Measurements from ENCODE around the gene RAB3GAP2. TPM values are rescaled to one million over a fixed set of nuclear protein-coding genes. Genes with fewer than 3 reads are reported as not detected.
A peak's percentile ranks its signal among the peaks of the same experiment; 100 is the strongest.
"Not testable (repeated sequence)": the region's sequence is repeated elsewhere in the genome, so short reads cannot be mapped to it uniquely, and the experiment has no call there.

RAB3GAP2 gene
- total RNA-seq, 1 donor from 2014 or later = 28.9 TPM

DNA sequence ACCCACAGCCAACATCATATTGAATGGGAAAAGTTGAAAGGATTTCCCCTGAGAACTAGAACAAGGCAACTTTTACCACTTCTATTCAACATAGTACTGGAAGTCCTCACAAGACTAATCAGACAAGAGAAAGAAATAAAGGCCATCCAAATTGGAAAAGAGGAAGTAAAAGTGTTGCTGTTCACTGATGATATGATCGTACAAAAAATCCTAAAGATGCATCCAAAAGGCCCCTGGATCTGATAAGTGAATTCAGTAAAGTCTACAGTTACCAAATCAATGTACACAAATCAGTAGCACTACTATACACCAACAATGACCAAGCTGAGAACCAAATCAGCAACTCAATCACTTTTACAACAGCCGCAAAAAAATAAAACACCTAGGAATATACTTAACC is 28.3 kb downstream of the RAB3GAP2 start:
- no peak for DNase-seq (ENCODE audit: extremely low read depth, low read depth, low spot score)

DNA sequence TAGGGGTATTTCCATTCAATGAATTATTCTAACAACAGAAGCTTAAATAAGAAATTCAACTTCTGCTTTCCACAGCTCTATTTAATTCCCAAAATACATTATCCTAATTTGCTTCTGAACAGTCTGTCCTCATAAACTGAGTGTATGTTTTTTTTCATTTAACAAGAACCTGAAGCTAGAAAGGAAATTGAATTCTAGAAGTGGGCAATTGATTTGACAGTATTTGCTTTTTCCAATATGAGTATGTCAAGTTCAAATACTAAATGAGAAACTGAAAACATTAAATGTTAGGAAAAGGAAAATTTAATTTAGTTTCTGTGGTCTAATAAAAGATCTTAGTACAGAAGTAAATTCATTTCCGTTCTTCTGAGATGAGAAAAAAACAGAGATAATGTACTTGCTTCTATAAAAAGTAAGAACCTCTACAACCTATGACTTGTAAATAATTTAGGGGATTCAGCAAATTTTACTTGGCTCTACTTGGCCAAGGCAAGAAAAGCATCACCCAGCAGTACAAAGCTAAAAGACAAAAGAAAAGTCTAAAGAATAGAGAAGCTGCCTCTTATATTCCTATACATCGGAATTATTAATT is 31.1 kb downstream of the RAB3GAP2 start:
- no peak for DNase-seq (ENCODE audit: extremely low read depth, low read depth, low spot score)

DNA sequence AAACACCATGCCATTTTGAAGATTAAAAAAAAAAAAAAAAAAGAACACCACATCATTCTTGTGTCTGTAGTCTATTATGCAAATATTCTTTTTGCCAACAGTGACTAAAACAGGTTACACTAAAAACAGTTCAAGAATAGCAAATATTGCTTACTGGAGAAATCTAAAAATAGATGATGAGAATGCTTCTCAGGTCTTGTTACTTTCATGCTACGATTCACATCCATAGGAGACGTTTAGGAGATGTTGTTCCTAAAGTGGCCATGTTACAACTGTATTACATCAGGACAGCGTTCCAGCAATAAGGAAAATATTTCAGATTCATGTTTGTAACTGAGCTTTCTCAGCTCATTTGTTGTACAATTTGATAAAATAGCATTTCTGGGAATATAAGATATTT is 32.3 kb downstream of the RAB3GAP2 start:
- no peak for DNase-seq (ENCODE audit: extremely low read depth, low read depth, low spot score)

DNA sequence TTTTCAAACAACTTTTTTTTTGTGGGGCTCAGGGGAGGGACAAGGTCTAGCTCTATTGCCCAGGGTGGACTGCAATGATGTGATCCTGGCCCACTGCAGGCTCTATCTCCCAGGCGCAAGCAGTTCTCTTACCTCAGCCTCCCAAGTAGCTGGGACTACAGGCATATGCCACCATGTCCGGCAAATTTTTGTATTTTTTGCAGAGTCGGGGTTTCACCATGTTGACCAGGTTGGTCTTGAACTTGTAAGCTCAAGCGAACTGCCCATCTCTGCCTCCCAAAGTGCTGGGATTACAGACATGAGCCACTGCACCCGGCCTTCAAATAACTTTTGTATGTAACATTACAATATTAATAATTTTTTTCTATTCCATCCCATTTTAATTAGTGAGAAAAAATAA is 33.0 kb downstream of the RAB3GAP2 start:
- no peak for DNase-seq (ENCODE audit: extremely low read depth, low read depth, low spot score)

DNA sequence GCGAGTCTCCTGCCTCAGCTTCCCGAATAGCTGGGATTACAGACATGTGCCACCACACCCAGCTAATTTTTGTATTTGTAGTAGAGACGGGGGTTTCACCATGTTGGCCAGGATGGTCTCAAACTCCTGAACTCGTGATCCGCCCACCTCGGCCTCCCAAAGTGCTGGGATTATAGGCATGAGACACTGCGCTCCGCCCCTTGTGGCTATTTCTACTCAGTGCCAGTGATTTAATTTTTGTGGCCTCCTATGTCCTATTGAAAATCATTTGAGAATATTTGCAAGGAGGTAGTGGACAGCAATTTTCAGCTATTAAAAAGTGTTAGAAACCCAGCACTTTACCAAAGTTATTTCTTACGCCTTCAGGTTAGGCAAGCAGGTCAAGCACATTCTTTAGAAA is 36.0 kb downstream of the RAB3GAP2 start:
- not testable (repeated sequence) for DNase-seq (ENCODE audit: extremely low read depth, low read depth, low spot score)

DNA sequence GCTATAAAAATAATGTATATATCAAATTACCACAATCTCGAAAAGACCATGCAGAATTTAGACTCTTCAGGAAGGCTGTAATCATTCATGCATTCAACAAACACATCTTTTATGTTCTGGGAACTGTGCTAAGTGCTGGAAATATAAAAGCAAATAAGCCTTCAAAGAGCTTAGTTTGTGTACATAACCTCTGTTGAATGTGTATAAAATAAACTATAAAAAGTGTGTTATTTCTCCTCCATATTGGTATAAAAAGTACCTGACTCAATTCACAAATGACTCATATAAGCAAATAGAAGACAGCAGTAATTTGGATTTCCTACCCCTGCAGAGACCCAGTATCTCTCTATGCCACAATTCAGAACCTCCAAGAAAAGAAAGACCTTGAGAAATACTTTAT is 36.8 kb downstream of the RAB3GAP2 start:
- DNase-seq (ENCODE audit: extremely low read depth, low read depth, low spot score) = no peak

DNA sequence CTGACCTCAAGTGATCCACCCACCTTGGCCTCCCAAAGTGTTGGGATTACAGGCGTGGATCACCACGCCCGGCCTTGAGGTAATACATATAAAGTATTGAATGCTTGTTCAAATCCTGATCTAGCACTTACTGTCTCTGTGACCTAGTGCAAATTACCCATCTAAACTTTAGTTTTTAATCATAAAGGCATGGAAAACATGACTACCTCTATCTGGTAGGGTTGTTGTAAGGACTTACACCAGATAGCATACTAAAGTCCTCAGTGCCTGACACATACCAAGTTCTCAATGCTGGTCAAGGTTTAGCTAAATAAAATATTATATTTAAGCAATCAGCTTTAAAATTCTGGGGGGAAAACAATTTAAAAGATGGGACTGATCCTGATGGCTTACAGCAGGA is 38.3 kb downstream of the RAB3GAP2 start:
- no peak for DNase-seq (ENCODE audit: extremely low read depth, low read depth, low spot score)

DNA sequence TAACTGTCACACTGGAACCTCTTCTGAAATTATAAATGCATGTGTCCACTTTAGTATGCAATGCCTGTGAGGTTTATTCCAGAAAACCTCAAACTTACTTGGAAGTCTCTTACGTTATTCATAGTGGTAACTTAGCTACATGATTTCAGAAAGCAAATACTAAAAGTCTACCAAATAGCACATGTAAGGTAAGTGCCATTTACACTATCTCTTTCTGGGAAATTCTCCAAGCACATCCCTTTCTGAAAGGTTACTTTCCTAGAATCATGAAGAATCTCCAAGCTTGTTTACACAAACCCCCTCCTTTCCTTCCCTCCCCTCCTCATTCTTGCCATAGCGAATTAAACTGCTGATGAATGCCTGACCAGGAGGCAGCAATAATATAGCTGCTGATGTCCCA is 42.5 kb downstream of the RAB3GAP2 start:
- no peak for DNase-seq (ENCODE audit: extremely low read depth, low read depth, low spot score)

DNA sequence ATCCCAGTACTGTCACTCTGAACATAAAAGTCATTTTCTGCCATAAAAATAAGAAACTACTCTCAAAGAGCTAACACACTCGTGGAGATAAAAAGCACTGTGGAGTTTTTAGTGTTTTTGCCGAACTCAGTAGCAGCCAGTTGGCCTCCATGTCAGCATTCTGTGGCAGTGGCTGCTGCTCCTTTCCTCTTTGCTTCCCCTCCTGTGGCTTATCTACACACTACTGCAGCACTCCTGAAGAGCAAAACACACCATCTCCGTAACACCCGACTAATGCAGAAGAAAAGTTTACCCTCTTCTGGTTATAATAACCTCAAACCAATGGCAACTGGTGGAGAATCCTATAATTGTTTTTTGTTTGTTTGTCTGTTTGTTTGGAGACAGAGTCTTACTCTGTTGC is 44.9 kb downstream of the RAB3GAP2 start:
- DNase-seq (ENCODE audit: extremely low read depth, low read depth, low spot score) = no peak

DNA sequence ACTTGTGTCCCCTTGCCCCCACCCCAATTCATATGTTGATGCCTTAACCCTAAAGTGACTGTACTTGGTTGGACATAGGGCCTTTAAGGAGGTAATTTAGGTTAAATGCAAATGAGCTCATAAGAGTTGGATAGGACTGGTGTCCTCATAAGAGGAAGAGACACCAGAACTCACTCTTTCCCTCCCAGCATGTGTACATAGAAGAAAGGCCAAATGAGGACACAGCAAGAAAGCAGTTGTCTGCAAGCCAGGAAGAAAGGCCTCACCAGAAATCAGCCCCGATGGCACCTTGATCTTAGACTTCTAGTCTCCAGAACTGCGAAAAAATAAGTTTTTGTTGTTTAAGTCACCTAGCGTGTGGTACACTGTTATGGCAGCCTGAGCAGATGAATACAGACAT is 45.5 kb downstream of the RAB3GAP2 start:
- no peak for DNase-seq (ENCODE audit: extremely low read depth, low read depth, low spot score)

DNA sequence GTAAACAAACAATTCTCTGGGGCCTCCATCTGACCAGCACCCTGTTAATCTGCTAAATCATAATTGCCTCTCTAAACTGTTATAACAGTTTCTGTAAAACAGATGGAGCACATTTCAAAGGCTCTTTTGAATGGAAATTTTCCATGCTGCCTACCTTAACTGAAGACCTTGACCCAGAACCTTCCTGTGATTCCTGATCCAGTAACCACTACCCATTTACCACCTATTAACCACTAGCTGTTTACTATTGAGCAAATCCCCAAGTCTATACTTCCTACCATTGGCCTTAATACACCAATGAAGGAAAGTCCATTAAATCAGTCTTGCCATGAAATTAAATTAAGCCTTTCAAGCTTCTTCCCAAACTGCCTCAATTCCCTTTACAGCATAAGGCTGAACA is 46.3 kb downstream of the RAB3GAP2 start:
- DNase-seq (ENCODE audit: extremely low read depth, low read depth, low spot score) = no peak

DNA sequence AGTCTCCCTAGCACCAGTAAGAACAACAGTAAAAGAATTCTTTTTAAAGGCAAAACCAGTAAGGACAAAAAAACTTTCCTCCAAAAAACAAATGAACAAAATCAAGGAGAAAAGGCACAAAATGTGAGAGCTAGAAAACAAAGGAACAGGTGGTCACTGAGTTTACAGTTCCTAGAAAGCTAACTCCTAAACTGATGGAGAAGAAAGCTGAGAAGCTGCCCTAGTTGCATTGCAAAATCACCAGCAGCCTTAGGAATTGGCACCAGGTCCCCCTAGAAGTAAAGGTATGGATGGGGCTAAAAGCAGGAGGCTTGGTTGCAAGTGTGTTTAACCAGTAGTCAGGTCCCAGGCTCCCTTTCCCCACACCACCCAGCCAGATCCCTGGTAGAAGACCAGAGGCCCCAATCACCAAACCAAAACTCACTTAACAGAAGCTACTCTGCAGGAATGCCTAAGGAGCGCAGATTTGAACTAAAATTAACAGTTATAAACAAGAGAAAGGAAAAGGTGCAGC is 47.6 kb downstream of the RAB3GAP2 start:
- no peak for DNase-seq (ENCODE audit: extremely low read depth, low read depth, low spot score)

DNA sequence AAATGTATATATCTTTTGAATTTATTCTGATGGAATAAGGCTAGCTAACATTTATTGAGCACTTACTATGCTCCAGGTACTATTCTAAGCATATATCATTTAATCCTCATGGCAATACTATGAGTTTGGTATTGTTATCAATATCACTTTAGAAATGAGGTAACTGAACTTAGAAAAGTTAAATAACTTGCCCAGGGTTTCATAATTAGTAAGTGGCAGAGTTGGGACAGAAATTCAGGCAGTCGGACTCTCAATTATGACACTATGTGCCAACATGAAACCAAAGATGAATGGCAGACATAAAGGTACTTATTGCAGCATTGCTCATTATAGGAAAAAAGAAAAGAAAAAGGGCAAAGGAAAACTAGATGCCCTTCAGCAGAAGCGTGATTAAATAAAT is 48.2 kb downstream of the RAB3GAP2 start:
- DNase-seq (ENCODE audit: extremely low read depth, low read depth, low spot score) = no peak

DNA sequence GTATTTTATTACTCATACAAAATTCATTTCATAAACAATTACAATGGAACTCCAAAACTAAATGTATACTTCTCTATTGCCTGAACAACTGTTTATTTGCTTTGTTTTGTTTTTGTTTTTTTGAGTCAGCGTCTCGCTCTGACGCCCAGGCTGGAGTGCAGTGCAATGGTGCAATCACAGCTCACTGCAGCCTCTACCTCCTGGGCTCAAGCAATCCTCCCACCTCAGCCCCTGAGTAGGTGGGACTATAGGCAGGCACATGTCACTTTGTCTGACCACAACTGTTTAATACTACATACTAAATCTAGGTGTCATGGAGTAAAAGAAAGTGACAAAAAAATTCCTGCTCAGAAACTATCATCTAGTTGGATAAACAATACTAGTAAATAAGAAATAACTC is 49.3 kb downstream of the RAB3GAP2 start:
- no peak for DNase-seq (ENCODE audit: extremely low read depth, low read depth, low spot score)

DNA sequence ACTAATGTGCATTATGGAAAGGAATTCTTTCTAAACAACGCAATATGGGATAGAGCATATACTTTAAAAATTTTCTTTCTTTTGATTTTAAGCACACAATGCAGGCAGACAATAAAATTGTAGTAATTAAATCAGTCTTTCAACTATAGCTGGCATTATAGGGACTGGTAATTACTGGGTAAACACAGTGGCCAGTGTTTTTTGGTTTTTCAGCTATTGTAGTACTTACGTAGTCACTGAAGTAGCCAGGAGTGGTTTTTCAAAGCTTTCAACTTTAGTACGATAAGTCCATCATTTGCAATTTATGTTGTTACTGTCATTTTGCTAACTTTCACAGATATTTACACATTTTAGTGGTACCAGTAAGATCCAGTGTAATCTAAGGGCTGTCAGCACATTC is 50.6 kb downstream of the RAB3GAP2 start:
- DNase-seq (ENCODE audit: extremely low read depth, low read depth, low spot score) = no peak

DNA sequence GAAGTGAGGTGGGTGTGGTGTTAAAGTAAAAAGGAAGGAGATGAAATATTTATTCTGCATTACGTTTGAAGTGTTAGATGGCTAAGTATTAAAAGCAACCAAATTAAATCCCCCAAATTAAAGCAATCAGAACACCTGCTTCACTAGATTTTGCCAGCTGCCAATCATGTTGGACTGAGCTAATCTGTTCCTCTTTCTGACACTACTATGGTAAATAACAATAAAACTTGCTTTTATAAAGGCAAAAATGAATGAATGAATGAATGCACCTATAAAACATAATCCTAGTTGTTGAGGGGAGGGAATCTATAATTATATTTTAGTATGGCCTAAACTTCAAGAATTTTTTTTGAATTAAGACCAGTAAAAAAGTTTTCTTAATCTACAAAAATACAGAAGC is 51.0 kb downstream of the RAB3GAP2 start:
- no peak for DNase-seq (ENCODE audit: extremely low read depth, low read depth, low spot score)

DNA sequence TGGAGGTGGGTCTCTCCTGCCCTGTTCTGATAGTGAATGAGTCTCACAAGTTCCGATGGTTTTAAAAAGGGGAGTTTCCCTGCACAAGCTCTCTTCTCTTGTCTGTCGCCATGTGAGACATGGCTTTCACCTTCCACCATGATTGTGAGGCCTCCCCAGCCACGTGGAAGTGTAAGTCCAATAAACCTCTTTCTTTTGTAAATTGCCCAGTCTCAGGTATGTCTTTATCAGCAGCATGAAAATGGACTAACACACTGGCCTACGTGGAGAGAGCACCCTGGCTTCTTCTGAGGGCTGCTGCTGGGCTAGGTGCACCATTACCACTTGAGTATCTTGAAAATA is 51.6 kb downstream of the RAB3GAP2 start:
- DNase-seq (ENCODE audit: extremely low read depth, low read depth, low spot score) = not testable (repeated sequence)

DNA sequence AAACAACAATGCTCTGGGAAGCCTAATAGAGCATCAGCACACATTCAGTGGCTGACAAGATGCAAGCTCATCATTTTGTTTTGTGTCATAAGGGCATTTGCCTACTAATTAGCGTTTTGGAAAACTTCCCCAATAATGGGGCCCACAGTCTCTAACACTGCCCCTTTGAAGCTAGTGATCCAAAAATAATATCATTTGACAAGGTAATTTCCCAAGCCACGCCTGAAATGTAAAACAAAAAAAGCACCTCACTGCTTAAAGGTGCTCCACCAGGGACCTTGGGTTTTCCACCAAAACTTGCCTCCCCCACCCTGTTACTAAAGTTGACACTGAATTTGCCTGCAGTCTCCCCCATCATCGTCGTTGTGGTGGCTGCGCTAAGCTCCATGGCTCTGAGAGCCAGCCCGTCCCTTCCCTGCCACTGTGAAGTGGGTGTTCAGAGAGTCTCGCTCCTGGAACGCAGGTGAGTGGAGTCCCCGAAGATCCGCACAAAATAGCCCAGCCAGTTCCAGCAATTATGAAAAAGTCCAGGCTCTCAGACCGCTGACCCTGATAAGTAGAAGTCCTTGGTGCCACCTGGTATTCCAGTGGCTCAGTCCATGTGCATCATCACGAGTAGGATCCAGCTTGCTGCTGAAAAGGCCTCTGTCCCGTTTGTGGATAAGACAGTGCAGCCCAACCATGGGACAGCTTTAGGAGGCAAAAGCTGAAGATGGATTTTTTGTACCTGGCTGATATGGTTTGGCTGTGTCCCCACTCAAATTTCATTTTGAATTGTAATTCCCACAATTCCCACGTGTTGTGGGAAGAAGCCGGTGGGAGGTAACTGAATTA is 52.2 kb downstream of the RAB3GAP2 start:
- no peak for DNase-seq (ENCODE audit: extremely low read depth, low read depth, low spot score)

DNA sequence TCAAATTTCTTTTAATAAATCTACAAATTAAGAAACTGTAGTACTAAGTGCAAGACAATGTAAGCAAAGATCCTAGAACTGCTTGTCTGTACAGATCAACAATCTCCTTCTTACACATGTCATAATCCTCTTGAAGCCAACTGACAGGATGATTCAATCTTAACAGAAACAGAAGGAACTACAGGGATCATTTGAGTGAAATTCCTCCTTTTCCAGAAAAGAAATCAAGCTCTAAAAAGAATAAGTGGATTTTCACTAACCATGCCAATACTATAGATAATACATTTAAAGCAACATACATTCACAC is 53.2 kb downstream of the RAB3GAP2 start:
- no peak for DNase-seq (ENCODE audit: extremely low read depth, low read depth, low spot score)

DNA sequence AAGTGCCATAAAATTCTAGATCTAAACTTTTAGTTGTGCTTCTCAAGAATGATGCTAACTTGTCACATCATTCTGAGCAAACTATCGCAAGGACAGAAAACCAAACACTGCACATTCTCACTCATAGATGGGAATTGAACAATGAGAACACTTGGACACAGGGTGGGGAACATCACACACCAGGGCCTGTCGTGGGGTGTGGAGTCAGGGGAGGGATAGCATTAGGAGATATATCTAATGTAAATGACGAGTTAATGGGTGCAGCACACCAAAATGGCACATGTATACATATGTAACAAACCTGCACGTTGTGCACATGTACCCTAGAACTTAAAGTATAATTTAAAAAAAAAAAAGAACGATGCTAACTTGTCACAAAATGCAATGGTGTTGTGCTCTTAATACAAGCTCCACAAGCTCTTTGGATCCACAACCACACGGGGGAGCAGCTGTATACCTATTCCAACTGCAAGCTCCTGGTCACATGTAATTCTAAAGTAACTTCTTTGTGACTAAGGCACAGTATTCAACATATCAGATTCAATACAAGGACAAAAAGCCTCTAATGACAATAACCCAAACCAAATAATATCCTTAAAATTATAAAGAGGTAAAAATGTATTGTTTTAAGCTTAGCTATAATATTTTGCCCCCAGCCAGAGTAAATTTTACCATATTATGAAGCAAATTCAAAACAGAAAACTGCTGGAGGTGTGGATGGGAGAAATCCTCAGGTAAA is 53.7 kb downstream of the RAB3GAP2 start:
- peak; percentile 45 for DNase-seq (ENCODE audit: extremely low read depth, low read depth, low spot score)

DNA sequence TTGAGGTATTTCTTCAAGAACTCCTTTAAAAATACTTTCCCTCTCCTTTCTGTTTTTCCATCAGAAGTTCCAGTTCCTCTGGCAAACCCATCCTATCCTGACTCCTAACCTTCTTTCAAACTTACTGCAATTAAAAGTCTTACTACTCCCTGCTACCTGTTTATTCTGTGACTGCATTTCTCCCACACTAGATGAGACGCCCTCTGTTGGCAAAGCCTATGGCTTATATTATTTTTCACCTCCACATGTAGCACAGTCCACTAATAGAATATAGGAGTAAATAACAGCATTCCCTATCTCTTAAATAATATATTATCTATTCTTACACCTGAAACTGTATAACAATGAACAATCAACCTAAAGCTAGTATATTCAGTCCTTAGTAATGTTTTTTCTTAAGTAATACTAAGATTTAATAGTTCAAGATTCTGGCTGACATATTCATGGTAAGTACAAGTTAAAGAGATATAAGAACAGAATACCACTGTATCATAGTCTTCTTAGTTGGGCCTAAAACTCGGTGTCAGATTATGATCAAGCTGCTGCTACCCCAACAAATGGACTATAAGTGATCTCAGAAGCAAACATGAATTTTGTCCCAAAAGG is 54.8 kb downstream of the RAB3GAP2 start:
- no peak for DNase-seq (ENCODE audit: extremely low read depth, low read depth, low spot score)
